Measurements from ENCODE around the gene KRTAP10-9.

KRTAP10-9 gene

DNA sequence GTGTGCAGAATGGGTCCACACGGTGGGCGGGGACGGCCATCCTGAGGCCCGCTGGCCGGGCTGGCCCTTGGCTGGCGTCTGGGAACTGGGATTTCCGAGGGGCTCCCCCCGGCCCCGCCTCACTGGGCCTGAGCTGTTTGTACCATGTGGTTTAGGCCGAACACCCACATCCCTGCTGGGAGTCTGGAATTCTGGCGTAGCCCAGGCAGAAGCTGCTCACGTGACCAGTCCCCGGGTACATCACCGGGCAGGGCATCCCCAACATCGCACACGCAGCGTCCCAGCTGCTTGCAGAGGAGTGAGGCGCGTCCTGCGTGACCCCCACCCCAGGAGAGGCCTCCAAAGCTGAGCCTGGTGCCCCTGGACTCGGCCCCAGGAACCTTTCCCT is 24.4 kb upstream of the KRTAP10-9 start:
- ChIA-PET CTCF (no interaction called here), POLR2A (no interaction called here)
- Histone ChIP-seq H3K36me3 (ENCODE audit: control insufficient read depth in 2 of 2, insufficient read depth in 1 of 2, low read length in 2 of 2) (no peaks in the 10 kb centered on the region), H3K4me3 (ENCODE audit: low read depth, low read length) (no peak overlapping the region), H3K27ac (ENCODE audit: extremely low read depth, low read depth, low read length) (no peak overlapping the region), H3K9me3 (ENCODE audit: control insufficient read depth, insufficient read depth, low read depth, low read length) (no peaks in the 10 kb centered on the region), H3K4me1 (ENCODE audit: control insufficient read depth, insufficient read depth, low read length) (no peaks in the 10 kb centered on the region)
- TF ChIP-seq ZNF792 (tag by site-specific recombination; IDR thresholded peaks at IDR 0.05) (no peak), ZNF2 (tag by site-specific recombination; IDR thresholded peaks at IDR 0.05) (no peak), ZNF707 (tag by site-specific recombination; IDR thresholded peaks at IDR 0.05) (no peak), ZFP69B (tag by site-specific recombination; IDR thresholded peaks at IDR 0.05) (no peak), WT1 (tag by site-specific recombination; IDR thresholded peaks at IDR 0.05) (no peak), ZNF335 (tag by site-specific recombination; conservative IDR thresholded peaks at IDR 0.05) (no peak), ZNF37A (tag by site-specific recombination; IDR thresholded peaks at IDR 0.05) (no peak), ZBTB48 (tag by site-specific recombination; IDR thresholded peaks at IDR 0.05) (no peak), YY2 (tag by site-specific recombination; IDR thresholded peaks at IDR 0.05) (no peak)
- TF ChIP-seq, protein P1, sequence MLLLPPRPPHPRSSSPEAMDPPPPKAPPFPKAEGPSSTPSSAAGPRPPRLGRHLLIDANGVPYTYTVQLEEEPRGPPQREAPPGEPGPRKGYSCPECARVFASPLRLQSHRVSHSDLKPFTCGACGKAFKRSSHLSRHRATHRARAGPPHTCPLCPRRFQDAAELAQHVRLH (tag by site-specific recombination; IDR thresholded peaks at IDR 0.05), result no peak
- TF ChIP-seq, protein P2, sequence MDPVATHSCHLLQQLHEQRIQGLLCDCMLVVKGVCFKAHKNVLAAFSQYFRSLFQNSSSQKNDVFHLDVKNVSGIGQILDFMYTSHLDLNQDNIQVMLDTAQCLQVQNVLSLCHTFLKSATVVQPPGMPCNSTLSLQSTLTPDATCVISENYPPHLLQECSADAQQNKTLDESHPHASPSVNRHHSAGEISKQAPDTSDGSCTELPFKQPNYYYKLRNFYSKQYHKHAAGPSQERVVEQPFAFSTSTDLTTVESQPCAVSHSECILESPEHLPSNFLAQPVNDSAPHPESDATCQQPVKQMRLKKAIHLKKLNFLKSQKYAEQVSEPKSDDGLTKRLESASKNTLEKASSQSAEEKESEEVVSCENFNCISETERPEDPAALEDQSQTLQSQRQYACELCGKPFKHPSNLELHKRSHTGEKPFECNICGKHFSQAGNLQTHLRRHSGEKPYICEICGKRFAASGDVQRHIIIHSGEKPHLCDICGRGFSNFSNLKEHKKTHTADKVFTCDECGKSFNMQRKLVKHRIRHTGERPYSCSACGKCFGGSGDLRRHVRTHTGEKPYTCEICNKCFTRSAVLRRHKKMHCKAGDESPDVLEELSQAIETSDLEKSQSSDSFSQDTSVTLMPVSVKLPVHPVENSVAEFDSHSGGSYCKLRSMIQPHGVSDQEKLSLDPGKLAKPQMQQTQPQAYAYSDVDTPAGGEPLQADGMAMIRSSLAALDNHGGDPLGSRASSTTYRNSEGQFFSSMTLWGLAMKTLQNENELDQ (tag by site-specific recombination; IDR thresholded peaks at IDR 0.05; ENCODE audit: low read depth), result no peak
- TF ChIP-seq, protein P3, sequence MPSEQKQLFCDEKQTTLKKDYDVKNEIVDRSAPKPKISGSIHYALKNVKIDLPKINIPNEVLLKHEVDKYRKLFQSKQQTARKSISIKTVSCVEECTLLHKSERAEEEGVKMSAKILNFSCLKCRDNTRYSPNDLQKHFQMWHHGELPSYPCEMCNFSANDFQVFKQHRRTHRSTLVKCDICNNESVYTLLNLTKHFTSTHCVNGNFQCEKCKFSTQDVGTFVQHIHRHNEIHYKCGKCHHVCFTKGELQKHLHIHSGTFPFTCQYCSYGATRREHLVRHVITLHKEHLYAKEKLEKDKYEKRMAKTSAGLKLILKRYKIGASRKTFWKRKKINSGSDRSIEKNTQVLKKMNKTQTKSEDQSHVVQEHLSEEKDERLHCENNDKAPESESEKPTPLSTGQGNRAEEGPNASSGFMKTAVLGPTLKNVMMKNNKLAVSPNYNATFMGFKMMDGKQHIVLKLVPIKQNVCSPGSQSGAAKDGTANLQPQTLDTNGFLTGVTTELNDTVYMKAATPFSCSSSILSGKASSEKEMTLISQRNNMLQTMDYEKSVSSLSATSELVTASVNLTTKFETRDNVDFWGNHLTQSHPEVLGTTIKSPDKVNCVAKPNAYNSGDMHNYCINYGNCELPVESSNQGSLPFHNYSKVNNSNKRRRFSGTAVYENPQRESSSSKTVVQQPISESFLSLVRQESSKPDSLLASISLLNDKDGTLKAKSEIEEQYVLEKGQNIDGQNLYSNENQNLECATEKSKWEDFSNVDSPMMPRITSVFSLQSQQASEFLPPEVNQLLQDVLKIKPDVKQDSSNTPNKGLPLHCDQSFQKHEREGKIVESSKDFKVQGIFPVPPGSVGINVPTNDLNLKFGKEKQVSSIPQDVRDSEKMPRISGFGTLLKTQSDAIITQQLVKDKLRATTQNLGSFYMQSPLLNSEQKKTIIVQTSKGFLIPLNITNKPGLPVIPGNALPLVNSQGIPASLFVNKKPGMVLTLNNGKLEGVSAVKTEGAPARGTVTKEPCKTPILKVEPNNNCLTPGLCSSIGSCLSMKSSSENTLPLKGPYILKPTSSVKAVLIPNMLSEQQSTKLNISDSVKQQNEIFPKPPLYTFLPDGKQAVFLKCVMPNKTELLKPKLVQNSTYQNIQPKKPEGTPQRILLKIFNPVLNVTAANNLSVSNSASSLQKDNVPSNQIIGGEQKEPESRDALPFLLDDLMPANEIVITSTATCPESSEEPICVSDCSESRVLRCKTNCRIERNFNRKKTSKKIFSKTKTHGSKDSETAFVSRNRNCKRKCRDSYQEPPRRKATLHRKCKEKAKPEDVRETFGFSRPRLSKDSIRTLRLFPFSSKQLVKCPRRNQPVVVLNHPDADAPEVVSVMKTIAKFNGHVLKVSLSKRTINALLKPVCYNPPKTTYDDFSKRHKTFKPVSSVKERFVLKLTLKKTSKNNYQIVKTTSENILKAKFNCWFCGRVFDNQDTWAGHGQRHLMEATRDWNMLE (tag by site-specific recombination; conservative IDR thresholded peaks at IDR 0.05; ENCODE audit: low read depth), result no peak
- TF ChIP-seq, protein P4, sequence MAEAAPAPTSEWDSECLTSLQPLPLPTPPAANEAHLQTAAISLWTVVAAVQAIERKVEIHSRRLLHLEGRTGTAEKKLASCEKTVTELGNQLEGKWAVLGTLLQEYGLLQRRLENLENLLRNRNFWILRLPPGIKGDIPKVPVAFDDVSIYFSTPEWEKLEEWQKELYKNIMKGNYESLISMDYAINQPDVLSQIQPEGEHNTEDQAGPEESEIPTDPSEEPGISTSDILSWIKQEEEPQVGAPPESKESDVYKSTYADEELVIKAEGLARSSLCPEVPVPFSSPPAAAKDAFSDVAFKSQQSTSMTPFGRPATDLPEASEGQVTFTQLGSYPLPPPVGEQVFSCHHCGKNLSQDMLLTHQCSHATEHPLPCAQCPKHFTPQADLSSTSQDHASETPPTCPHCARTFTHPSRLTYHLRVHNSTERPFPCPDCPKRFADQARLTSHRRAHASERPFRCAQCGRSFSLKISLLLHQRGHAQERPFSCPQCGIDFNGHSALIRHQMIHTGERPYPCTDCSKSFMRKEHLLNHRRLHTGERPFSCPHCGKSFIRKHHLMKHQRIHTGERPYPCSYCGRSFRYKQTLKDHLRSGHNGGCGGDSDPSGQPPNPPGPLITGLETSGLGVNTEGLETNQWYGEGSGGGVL (tag by site-specific recombination; IDR thresholded peaks at IDR 0.05), result no peak
- TF ChIP-seq, protein P5, sequence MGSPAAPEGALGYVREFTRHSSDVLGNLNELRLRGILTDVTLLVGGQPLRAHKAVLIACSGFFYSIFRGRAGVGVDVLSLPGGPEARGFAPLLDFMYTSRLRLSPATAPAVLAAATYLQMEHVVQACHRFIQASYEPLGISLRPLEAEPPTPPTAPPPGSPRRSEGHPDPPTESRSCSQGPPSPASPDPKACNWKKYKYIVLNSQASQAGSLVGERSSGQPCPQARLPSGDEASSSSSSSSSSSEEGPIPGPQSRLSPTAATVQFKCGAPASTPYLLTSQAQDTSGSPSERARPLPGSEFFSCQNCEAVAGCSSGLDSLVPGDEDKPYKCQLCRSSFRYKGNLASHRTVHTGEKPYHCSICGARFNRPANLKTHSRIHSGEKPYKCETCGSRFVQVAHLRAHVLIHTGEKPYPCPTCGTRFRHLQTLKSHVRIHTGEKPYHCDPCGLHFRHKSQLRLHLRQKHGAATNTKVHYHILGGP (tag by site-specific recombination; IDR thresholded peaks at IDR 0.05), result no peak
- TF ChIP-seq, protein P6, sequence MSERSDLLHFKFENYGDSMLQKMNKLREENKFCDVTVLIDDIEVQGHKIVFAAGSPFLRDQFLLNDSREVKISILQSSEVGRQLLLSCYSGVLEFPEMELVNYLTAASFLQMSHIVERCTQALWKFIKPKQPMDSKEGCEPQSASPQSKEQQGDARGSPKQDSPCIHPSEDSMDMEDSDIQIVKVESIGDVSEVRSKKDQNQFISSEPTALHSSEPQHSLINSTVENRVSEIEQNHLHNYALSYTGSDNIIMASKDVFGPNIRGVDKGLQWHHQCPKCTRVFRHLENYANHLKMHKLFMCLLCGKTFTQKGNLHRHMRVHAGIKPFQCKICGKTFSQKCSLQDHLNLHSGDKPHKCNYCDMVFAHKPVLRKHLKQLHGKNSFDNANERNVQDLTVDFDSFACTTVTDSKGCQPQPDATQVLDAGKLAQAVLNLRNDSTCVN (tag by site-specific recombination; optimal IDR thresholded peaks at IDR 0.05), result no peak
- TF ChIP-seq, protein P7, sequence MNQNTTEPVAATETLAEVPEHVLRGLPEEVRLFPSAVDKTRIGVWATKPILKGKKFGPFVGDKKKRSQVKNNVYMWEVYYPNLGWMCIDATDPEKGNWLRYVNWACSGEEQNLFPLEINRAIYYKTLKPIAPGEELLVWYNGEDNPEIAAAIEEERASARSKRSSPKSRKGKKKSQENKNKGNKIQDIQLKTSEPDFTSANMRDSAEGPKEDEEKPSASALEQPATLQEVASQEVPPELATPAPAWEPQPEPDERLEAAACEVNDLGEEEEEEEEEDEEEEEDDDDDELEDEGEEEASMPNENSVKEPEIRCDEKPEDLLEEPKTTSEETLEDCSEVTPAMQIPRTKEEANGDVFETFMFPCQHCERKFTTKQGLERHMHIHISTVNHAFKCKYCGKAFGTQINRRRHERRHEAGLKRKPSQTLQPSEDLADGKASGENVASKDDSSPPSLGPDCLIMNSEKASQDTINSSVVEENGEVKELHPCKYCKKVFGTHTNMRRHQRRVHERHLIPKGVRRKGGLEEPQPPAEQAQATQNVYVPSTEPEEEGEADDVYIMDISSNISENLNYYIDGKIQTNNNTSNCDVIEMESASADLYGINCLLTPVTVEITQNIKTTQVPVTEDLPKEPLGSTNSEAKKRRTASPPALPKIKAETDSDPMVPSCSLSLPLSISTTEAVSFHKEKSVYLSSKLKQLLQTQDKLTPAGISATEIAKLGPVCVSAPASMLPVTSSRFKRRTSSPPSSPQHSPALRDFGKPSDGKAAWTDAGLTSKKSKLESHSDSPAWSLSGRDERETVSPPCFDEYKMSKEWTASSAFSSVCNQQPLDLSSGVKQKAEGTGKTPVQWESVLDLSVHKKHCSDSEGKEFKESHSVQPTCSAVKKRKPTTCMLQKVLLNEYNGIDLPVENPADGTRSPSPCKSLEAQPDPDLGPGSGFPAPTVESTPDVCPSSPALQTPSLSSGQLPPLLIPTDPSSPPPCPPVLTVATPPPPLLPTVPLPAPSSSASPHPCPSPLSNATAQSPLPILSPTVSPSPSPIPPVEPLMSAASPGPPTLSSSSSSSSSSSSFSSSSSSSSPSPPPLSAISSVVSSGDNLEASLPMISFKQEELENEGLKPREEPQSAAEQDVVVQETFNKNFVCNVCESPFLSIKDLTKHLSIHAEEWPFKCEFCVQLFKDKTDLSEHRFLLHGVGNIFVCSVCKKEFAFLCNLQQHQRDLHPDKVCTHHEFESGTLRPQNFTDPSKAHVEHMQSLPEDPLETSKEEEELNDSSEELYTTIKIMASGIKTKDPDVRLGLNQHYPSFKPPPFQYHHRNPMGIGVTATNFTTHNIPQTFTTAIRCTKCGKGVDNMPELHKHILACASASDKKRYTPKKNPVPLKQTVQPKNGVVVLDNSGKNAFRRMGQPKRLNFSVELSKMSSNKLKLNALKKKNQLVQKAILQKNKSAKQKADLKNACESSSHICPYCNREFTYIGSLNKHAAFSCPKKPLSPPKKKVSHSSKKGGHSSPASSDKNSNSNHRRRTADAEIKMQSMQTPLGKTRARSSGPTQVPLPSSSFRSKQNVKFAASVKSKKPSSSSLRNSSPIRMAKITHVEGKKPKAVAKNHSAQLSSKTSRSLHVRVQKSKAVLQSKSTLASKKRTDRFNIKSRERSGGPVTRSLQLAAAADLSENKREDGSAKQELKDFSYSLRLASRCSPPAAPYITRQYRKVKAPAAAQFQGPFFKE (tag by site-specific recombination; IDR thresholded peaks at IDR 0.05; ENCODE audit: borderline replicate concordance), result no peak

Measured in HEK293 (cell line).